Measurements from ENCODE around the gene SLC22A2.

- TF ChIP-seq EZH2 (IDR thresholded peaks at IDR 0.05; ENCODE audit: low read length) (no peak), CTCF (optimal IDR thresholded peaks at IDR 0.05 in 1 of 3, IDR thresholded peaks at IDR 0.05 in 1 of 3, conservative IDR thresholded peaks at IDR 0.05 in 1 of 3; ENCODE audit: extremely low read depth in 1 of 3, insufficient read depth in 2 of 3, low read length in 3 of 3) (no peak)
These were observed 65.8 kb downstream of the SLC22A2 start for GRCh38 chr6:160192840-160193239.

Measured in keratinocyte (primary cell).